GM12878 (cell line): ENCODE results near the gene ANKRD66. TPM values are rescaled to one million over a fixed set of nuclear protein-coding genes. Genes with fewer than 3 reads are reported as not detected.

Experiments
- ATAC-seq: fragments of 200-7000 bp; cut with Tn5 transposase; 3 replicates; pipeline ENCODE4 v1.9.1; 2020; ENCODE audit warnings: mild to moderate bottlenecking, moderate library complexity
- BruUV-seq: library from RNA; stranded (reverse); fragments of 400-500 nt; replicated peaks from 2 replicates; lab custom pipeline; 2021; lab: Mats Ljungman, UMichigan
- CTCF ChIA-PET: fragments of 300-600 bp; sonication (Branson Sonifier 250); formaldehyde crosslinking; extraction: SDS; loops from one replicate; lab custom pipeline; 2021; ENCODE audit warnings: inconsistent platforms; lab: Yijun Ruan, JAX
- POLR2A ChIA-PET: fragments of 350-600 bp; formaldehyde crosslinking; extraction: SDS; loops from one replicate; lab custom pipeline; 2021; ENCODE audit warnings: inconsistent platforms; lab: Charles Lee
- RAD21 ChIA-PET: fragments of 300-600 bp; sonication (Branson Sonifier 250); formaldehyde crosslinking; loops from one replicate; lab custom pipeline; 2023; ENCODE audit warnings: antibody characterized with exemption; ENCODE audit not compliant: unreplicated experiment; lab: Charles Lee
- SMC1A ChIA-PET: fragments of 300-600 bp; sonication (Branson Sonifier 250); formaldehyde crosslinking; loops from one replicate; lab custom pipeline; 2023; ENCODE audit not compliant: unreplicated experiment, uncharacterized antibody; lab: Charles Lee
- DNase-seq: peaks from one replicate; pipeline ENCODE4 v3.0.0-alpha.2; 2011; ENCODE audit warnings: low read depth, low spot score
- FAIRE-seq: peaks from 3 replicates; lab custom pipeline; 2011; peaks lifted over from hg19 to GRCh38; lab: Jason Lieb, UNC
- H2AFZ ChIP-seq: 2 replicates; pipeline ENCODE4 v1.6.0; 2011; ENCODE audit warnings: low read depth, low read length, control low read depth; ENCODE audit not compliant: control insufficient read depth
- H3K27ac ChIP-seq: 2 replicates; pipeline ENCODE4 v1.5.1; 2011; ENCODE audit warnings: control low read depth; ENCODE audit not compliant: control insufficient read depth, insufficient read depth
- H3K27me3 ChIP-seq, 2 experiments: replicated peaks in 1 of 2; 2 replicates each; pipeline versions ENCODE4 v1.6.0 to v1.6.1; 2011; ENCODE audit warnings: low read length in 1 of 2; ENCODE audit not compliant: control insufficient read depth in 2 of 2, insufficient read depth in 2 of 2
- H3K36me3 ChIP-seq, 2 experiments: 2 replicates each; pipeline ENCODE4 v1.5.1; 2011; ENCODE audit warnings: low read length in 1 of 2; ENCODE audit not compliant: control insufficient read depth in 2 of 2, insufficient read depth in 2 of 2
- H3K4me1 ChIP-seq: 2 replicates; pipeline ENCODE4 v1.6.1; 2011; ENCODE audit warnings: mild to moderate bottlenecking, low read length, moderate library complexity, mixed read lengths; ENCODE audit not compliant: control insufficient read depth, insufficient read depth
- H3K4me2 ChIP-seq: 2 replicates; pipeline ENCODE4 v1.6.0; 2011; ENCODE audit warnings: control low read depth; ENCODE audit not compliant: control insufficient read depth, insufficient read depth
- H3K4me3 ChIP-seq: fragments of 200-600 bp; sonication (generic); 2 replicates; pipeline ENCODE4 v1.5.1; 2016
- H3K79me2 ChIP-seq: 2 replicates; pipeline ENCODE4 v1.6.0; 2011; ENCODE audit warnings: low read length; ENCODE audit not compliant: control insufficient read depth, insufficient read depth
- H3K9ac ChIP-seq: 2 replicates; pipeline ENCODE4 v1.8.0; 2011; ENCODE audit warnings: low read length, control low read depth, mixed read lengths; ENCODE audit not compliant: control insufficient read depth, insufficient read depth
- H3K9me3 ChIP-seq: replicated peaks from 3 replicates; pipeline ENCODE4 v1.5.1; 2011; ENCODE audit warnings: mild to moderate bottlenecking, low read length; ENCODE audit not compliant: control insufficient read depth, insufficient read depth
- H4K20me1 ChIP-seq: 2 replicates; pipeline ENCODE4 v1.6.0; 2011; ENCODE audit not compliant: control insufficient read depth, insufficient read depth
- IRF4 ChIP-seq: IDR thresholded peaks from 2 replicates; pipeline ENCODE4 v1.6.1; 2011; ENCODE audit warnings: low read depth, low read length
- JUND ChIP-seq: IDR thresholded peaks from 2 replicates; pipeline ENCODE4 v1.6.1; 2012; ENCODE audit warnings: low read depth, mild to moderate bottlenecking, low read length, improper control_type of control experiment, moderate library complexity
- NFIC ChIP-seq: IDR thresholded peaks from 2 replicates; pipeline ENCODE4 v1.6.1; 2012; ENCODE audit warnings: low read depth, mild to moderate bottlenecking, inconsistent platforms, low read length, moderate library complexity
- PML ChIP-seq: IDR thresholded peaks from 2 replicates; pipeline ENCODE4 v1.6.1; 2012; ENCODE audit warnings: low read length, inconsistent platforms
- RB1 ChIP-seq: fragments of 450-650 bp; formaldehyde crosslinking; IDR thresholded peaks from 2 replicates; pipeline ENCODE4 v1.6.1; 2017; ENCODE audit warnings: mild to moderate bottlenecking, borderline replicate concordance
- SIN3A ChIP-seq: IDR thresholded peaks from 2 replicates; pipeline ENCODE4 v1.6.1; 2012; ENCODE audit warnings: low read depth, low read length, improper control_type of control experiment
- SREBF2 ChIP-seq: IDR thresholded peaks from 2 replicates; pipeline ENCODE4 v1.6.1; 2012; ENCODE audit warnings: mild to moderate bottlenecking, low read length
- ZNF622 ChIP-seq: fragments of 450-650 bp; IDR thresholded peaks from 2 replicates; pipeline ENCODE4 v1.6.1; 2017; ENCODE audit warnings: mild to moderate bottlenecking, inconsistent platforms
- in situ Hi-C: fragments of 300-500 bp; cut with MboI; formaldehyde crosslinking; loops from 9 replicates; pipeline ENCODE4 v1.14.3; 2018; ENCODE audit warnings: mixed read lengths
- intact Hi-C: fragments of 100-400 bp; cut with micrococcal nuclease; formaldehyde crosslinking; loops from one replicate; pipeline ENCODE4 v1.14.2; 2022; ENCODE audit not compliant: unreplicated experiment
- polyA plus RNA-seq, 11 experiments: library from polyadenylated mRNA; depleted of rRNA in 4 of 11; unstranded in 6 of 11; stranded (reverse) in 5 of 11; fragments of >200 nt; fragmentation: Nextera tagmentation in 4 of 11; fragmentation: Illumina TruSeq in 1 of 11; extraction: Ambion mirVana in 4 of 11; extraction: Trizol in 1 of 11; gene quantifications; 1 replicate in 1 of 11; 2 replicates in 10 of 11; pipeline versions ENCODE4 v1.2.1 to v1.2.3, GENCODE V29; 2011 to 2016; ENCODE audit warnings: inconsistent platforms in 2 of 11, missing spikeins in 2 of 11, low read depth in 1 of 11
- total RNA-seq, 4 experiments: library from RNA; depleted of rRNA in 3 of 4; stranded (reverse); fragments of >200 nt in 3 of 4; fragmentation: Illumina TruSeq in 1 of 4; extraction: Trizol in 1 of 4; gene quantifications; 2 replicates each; pipeline versions ENCODE4 v1.2.1 to v1.2.3, GENCODE V29; 2013 to 2021
- TF ChIP-seq, protein P1 (sequence below), 3 experiments: IDR thresholded peaks in 2 of 3; conservative IDR thresholded peaks in 1 of 3; 2 replicates each; pipeline ENCODE4 v1.5.1; 2011; ENCODE audit warnings: low read depth in 3 of 3, low read length in 3 of 3, mild to moderate bottlenecking in 3 of 3, control low read depth in 2 of 3, moderate library complexity in 2 of 3, inconsistent platforms in 1 of 3, mixed read lengths in 1 of 3; ENCODE audit not compliant: control insufficient read depth in 2 of 3, insufficient read depth in 1 of 3; ENCODE audit errors: extremely low read depth in 1 of 3
- TF ChIP-seq, protein P2 (sequence below): IDR thresholded peaks from 2 replicates; pipeline ENCODE4 v1.6.1; 2012; ENCODE audit warnings: low read depth, low read length, improper control_type of control experiment
- TF ChIP-seq, protein P3 (sequence below): fragments of 450-650 bp; IDR thresholded peaks from 2 replicates; pipeline ENCODE4 v1.6.1; 2017; ENCODE audit warnings: mild to moderate bottlenecking
- TF ChIP-seq, protein P4 (sequence below): fragments of 450-650 bp; conservative IDR thresholded peaks from 2 replicates; pipeline ENCODE4 v1.6.1; 2017; ENCODE audit warnings: mild to moderate bottlenecking, moderate library complexity
- TF ChIP-seq, protein P5 (sequence below): IDR thresholded peaks from 2 replicates; pipeline ENCODE4 v1.6.1; 2011; ENCODE audit warnings: mild to moderate bottlenecking, low read depth, low read length, moderate library complexity; ENCODE audit not compliant: insufficient replicate concordance

Gene ANKRD66
- total and polyA plus RNA-seq, 10 of the 15 experiments (the other 5 are each of a cell fraction or from before 2014, with no cell fraction given) = not detected

DNA sequence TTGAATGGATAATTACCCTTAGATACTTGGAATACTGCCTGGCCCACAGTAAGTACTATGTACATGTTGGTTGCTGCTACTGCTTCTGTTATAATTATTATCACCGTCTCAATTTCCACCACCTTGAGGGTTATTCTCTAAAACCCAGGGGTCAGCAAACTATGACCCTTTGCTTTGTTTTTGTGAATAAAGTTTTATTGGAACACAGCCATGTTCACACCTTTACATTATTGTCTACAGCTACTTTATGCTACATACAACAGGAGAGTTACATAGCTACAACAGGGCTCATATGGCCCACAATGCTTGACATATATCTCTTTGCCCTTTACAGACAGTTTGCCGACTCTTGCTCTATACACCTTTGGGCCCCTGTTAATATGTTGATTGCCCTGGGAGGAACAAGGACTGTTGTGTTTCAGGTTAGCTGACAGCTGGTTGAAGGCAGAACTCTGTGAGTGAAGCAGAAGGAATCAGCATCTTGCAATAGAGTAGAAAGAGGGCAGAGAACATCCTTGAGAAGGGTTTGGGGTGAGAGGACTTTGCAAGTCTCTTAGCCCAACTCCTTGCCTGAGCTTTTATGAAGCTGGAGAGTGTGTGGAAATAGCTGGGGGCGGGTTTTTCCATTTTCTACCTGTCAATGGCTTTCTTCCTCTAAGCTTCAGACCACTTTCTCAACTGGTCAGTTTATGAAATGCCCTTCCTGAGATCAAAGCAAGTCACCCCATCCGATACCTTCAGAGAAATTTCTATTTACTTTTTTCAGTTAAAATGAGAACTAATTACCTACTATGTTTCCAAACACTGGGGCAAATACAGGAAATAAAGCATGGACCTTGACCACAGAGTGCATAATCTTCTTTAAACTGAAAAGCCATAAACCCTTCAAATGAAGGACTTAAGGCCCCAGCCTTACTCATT is 43.0 kb downstream of the ANKRD66 start (continued):
- TF ChIP-seq, protein P1, sequence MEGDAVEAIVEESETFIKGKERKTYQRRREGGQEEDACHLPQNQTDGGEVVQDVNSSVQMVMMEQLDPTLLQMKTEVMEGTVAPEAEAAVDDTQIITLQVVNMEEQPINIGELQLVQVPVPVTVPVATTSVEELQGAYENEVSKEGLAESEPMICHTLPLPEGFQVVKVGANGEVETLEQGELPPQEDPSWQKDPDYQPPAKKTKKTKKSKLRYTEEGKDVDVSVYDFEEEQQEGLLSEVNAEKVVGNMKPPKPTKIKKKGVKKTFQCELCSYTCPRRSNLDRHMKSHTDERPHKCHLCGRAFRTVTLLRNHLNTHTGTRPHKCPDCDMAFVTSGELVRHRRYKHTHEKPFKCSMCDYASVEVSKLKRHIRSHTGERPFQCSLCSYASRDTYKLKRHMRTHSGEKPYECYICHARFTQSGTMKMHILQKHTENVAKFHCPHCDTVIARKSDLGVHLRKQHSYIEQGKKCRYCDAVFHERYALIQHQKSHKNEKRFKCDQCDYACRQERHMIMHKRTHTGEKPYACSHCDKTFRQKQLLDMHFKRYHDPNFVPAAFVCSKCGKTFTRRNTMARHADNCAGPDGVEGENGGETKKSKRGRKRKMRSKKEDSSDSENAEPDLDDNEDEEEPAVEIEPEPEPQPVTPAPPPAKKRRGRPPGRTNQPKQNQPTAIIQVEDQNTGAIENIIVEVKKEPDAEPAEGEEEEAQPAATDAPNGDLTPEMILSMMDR (IDR thresholded peaks at IDR 0.05 in 2 of 3, conservative IDR thresholded peaks at IDR 0.05 in 1 of 3; ENCODE audit: control insufficient read depth in 2 of 3, extremely low read depth in 1 of 3, insufficient read depth in 1 of 3, low read depth in 3 of 3, low read length in 3 of 3) = no peak
- no peak for TF ChIP-seq SREBF2

DNA sequence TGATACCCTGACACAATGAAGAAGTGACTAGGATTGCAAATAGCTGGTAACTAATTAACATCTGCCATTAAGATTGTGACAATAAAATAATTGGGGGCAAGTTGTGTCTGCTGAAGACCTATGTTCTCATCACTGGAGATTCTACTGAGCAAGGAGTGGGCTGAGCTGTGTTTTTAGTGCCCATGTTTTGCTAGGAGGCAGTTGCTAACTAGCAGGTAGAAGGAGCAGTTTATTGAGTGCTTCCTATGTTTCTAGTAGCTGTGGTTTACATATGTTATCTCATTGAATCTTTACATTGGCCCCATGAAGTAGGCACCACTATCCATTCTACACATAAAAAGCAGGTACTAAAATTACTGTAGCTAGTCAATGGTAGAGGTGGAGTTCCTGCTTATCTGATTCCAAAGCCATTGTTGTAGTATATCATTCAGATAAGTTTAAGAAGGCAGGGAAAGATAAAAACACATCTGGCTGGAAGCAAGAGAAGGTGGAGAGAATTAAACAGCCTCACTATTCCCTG is 43.7 kb downstream of the ANKRD66 start:
- H3K9ac ChIP-seq = no peak overlapping the region
- H3K4me2 ChIP-seq = no peak overlapping the region
- SMC1A ChIA-PET = no interaction called here
- H3K79me2 ChIP-seq = no peaks in the 10 kb centered on the region
- no peaks in the 10 kb centered on the region for H3K36me3 ChIP-seq
- H3K27me3 ChIP-seq = no peaks in the 10 kb centered on the region
- DNase-seq (no peak), ATAC-seq (no peak), FAIRE-seq (no peak)
- in situ Hi-C loops (no loop called here), intact Hi-C loops (no loop called here)
- H2AFZ ChIP-seq = no peak overlapping the region
- H3K27ac ChIP-seq = no peak overlapping the region
- H3K9me3 ChIP-seq = no peaks in the 10 kb centered on the region
- CTCF ChIA-PET = interaction anchor here (1.7 kb wide), 1 partner anchor 10 kb away, joined by 4 read pairs; no protein-coding TSS in a partner anchor
- no TSS peak for BruUV-seq
- H3K4me3 ChIP-seq = no peak overlapping the region
- RAD21 ChIA-PET = no interaction called here
- POLR2A ChIA-PET = no interaction called here
- no peaks in the 10 kb centered on the region for H4K20me1 ChIP-seq
- H3K4me1 ChIP-seq = no peaks in the 10 kb centered on the region
- TF ChIP-seq JUND (no peak), PML (no peak), ZNF622 (no peak), NFIC (no peak), IRF4 (no peak), RB1 (no peak), SIN3A (no peak)
- TF ChIP-seq, protein P2, sequence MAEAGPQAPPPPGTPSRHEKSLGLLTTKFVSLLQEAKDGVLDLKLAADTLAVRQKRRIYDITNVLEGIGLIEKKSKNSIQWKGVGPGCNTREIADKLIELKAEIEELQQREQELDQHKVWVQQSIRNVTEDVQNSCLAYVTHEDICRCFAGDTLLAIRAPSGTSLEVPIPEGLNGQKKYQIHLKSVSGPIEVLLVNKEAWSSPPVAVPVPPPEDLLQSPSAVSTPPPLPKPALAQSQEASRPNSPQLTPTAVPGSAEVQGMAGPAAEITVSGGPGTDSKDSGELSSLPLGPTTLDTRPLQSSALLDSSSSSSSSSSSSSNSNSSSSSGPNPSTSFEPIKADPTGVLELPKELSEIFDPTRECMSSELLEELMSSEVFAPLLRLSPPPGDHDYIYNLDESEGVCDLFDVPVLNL = no peak
- TF ChIP-seq, protein P3, sequence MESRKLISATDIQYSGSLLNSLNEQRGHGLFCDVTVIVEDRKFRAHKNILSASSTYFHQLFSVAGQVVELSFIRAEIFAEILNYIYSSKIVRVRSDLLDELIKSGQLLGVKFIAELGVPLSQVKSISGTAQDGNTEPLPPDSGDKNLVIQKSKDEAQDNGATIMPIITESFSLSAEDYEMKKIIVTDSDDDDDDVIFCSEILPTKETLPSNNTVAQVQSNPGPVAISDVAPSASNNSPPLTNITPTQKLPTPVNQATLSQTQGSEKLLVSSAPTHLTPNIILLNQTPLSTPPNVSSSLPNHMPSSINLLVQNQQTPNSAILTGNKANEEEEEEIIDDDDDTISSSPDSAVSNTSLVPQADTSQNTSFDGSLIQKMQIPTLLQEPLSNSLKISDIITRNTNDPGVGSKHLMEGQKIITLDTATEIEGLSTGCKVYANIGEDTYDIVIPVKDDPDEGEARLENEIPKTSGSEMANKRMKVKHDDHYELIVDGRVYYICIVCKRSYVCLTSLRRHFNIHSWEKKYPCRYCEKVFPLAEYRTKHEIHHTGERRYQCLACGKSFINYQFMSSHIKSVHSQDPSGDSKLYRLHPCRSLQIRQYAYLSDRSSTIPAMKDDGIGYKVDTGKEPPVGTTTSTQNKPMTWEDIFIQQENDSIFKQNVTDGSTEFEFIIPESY = no peak
- TF ChIP-seq, protein P4, sequence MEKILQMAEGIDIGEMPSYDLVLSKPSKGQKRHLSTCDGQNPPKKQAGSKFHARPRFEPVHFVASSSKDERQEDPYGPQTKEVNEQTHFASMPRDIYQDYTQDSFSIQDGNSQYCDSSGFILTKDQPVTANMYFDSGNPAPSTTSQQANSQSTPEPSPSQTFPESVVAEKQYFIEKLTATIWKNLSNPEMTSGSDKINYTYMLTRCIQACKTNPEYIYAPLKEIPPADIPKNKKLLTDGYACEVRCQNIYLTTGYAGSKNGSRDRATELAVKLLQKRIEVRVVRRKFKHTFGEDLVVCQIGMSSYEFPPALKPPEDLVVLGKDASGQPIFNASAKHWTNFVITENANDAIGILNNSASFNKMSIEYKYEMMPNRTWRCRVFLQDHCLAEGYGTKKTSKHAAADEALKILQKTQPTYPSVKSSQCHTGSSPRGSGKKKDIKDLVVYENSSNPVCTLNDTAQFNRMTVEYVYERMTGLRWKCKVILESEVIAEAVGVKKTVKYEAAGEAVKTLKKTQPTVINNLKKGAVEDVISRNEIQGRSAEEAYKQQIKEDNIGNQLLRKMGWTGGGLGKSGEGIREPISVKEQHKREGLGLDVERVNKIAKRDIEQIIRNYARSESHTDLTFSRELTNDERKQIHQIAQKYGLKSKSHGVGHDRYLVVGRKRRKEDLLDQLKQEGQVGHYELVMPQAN = no peak
- TF ChIP-seq, protein P5, sequence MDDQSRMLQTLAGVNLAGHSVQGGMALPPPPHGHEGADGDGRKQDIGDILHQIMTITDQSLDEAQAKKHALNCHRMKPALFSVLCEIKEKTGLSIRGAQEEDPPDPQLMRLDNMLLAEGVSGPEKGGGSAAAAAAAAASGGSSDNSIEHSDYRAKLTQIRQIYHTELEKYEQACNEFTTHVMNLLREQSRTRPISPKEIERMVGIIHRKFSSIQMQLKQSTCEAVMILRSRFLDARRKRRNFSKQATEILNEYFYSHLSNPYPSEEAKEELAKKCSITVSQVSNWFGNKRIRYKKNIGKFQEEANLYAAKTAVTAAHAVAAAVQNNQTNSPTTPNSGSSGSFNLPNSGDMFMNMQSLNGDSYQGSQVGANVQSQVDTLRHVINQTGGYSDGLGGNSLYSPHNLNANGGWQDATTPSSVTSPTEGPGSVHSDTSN = no peak
